ENCODE data around the gene TNFRSF21.

Gene TNFRSF21

GRCh38 chr6:47235964-47236760 is 73.5 kb downstream of the TNFRSF21 start:
- no peaks in the 10 kb centered on the region for H3K9me3 ChIP-seq
- H3K27ac ChIP-seq, result no peak overlapping the region
- H3K27me3 ChIP-seq, result no peaks in the 10 kb centered on the region
- no peaks in the 10 kb centered on the region for H3K36me3 ChIP-seq
- TF ChIP-seq CTCF (IDR thresholded peaks at IDR 0.05), result no peak
- H3K4me3 ChIP-seq (ENCODE audit: low read depth in 1 of 2, low read length in 1 of 2), result no peak overlapping the region
- H3K4me1 ChIP-seq (ENCODE audit: control insufficient read depth in 1 of 2, insufficient read depth in 1 of 2, low read depth in 1 of 2, low read length in 1 of 2), result no peaks in the 10 kb centered on the region

GRCh38 chr6:47235421-47235820 is 74.3 kb downstream of the TNFRSF21 start:
- Histone ChIP-seq H3K27ac (no peak overlapping the region), H3K27me3 (no peaks in the 10 kb centered on the region), H3K36me3 (no peaks in the 10 kb centered on the region), H3K4me3 (ENCODE audit: low read depth in 1 of 2, low read length in 1 of 2) (no peak overlapping the region), H3K4me1 (ENCODE audit: control insufficient read depth in 1 of 2, insufficient read depth in 1 of 2, low read depth in 1 of 2, low read length in 1 of 2) (no peaks in the 10 kb centered on the region), H3K9me3 (no peaks in the 10 kb centered on the region)
- TF ChIP-seq CTCF (IDR thresholded peaks at IDR 0.05), result no peak

- no peaks in the 10 kb centered on the region for H3K4me1 ChIP-seq (ENCODE audit: control insufficient read depth in 1 of 2, insufficient read depth in 1 of 2, low read depth in 1 of 2, low read length in 1 of 2)
- TF ChIP-seq CTCF (IDR thresholded peaks at IDR 0.05), result no peak
- H3K36me3 ChIP-seq, result no peaks in the 10 kb centered on the region
- no peak overlapping the region for H3K27ac ChIP-seq
- no peaks in the 10 kb centered on the region for H3K27me3 ChIP-seq
- no peak overlapping the region for H3K4me3 ChIP-seq (ENCODE audit: low read depth in 1 of 2, low read length in 1 of 2)
- no peaks in the 10 kb centered on the region for H3K9me3 ChIP-seq
Measured at GRCh38 chr6:47234266-47234933, 75.3 kb downstream of the TNFRSF21 start.

GRCh38 chr6:47231151-47231550 is 78.6 kb downstream of the TNFRSF21 start:
- Histone ChIP-seq H3K27me3 (no peaks in the 10 kb centered on the region), H3K27ac (no peak overlapping the region), H3K4me1 (ENCODE audit: control insufficient read depth in 1 of 2, insufficient read depth in 1 of 2, low read depth in 1 of 2, low read length in 1 of 2) (no peaks in the 10 kb centered on the region), H3K9me3 (no peaks in the 10 kb centered on the region), H3K36me3 (no peaks in the 10 kb centered on the region), H3K4me3 (ENCODE audit: low read depth in 1 of 2, low read length in 1 of 2) (no peak overlapping the region)
- no peak for TF ChIP-seq CTCF (IDR thresholded peaks at IDR 0.05)

GRCh38 chr6:47230579-47230978 is 79.1 kb downstream of the TNFRSF21 start:
- H3K36me3 ChIP-seq, result no peaks in the 10 kb centered on the region
- H3K4me1 ChIP-seq (ENCODE audit: control insufficient read depth in 1 of 2, insufficient read depth in 1 of 2, low read depth in 1 of 2, low read length in 1 of 2), result no peaks in the 10 kb centered on the region
- TF ChIP-seq CTCF (IDR thresholded peaks at IDR 0.05), result no peak
- H3K9me3 ChIP-seq, result no peaks in the 10 kb centered on the region
- H3K27ac ChIP-seq, result no peak overlapping the region
- no peaks in the 10 kb centered on the region for H3K27me3 ChIP-seq
- no peak overlapping the region for H3K4me3 ChIP-seq (ENCODE audit: low read depth in 1 of 2, low read length in 1 of 2)

All from neutrophil (primary cell).